KMS-11 (cell line): ENCODE results near the gene SLC39A12.

Experiments
- H2AFZ ChIP-seq: fragments of 200-600 bp; sonication (generic); 2 replicates; pipeline ENCODE4 v1.6.1; 2016; ENCODE audit warnings: antibody characterized with exemption, mixed run types, low read depth
- H3K27ac ChIP-seq: fragments of 200-600 bp; sonication (generic); 2 replicates; pipeline ENCODE4 v1.6.1; 2016; ENCODE audit warnings: mild to moderate bottlenecking, mixed run types
- H3K27me3 ChIP-seq: fragments of 200-600 bp; sonication (generic); 2 replicates; pipeline ENCODE4 v1.6.1; 2017; ENCODE audit warnings: mild to moderate bottlenecking, low read depth, mixed run types, moderate library complexity; ENCODE audit not compliant: insufficient read depth
- H3K36me3 ChIP-seq: fragments of 200-600 bp; sonication (generic); 2 replicates; pipeline ENCODE4 v1.6.1; 2017; ENCODE audit warnings: mild to moderate bottlenecking, mixed run types; ENCODE audit not compliant: insufficient read depth
- H3K4me1 ChIP-seq: fragments of 200-600 bp; sonication (generic); 2 replicates; pipeline ENCODE4 v1.6.1; 2016; ENCODE audit warnings: mild to moderate bottlenecking, low read depth, mixed run types; ENCODE audit not compliant: poor library complexity, severe bottlenecking
- H3K4me2 ChIP-seq: fragments of 200-600 bp; sonication (generic); 2 replicates; pipeline ENCODE4 v1.7.0; 2016; ENCODE audit warnings: mild to moderate bottlenecking, mixed run types
- H3K4me3 ChIP-seq: fragments of 200-600 bp; sonication (generic); IDR thresholded peaks from 2 replicates; pipeline ENCODE4 v1.6.1; 2017; ENCODE audit warnings: low read depth, low read length, mixed read lengths; ENCODE audit not compliant: insufficient read depth
- H3K79me2 ChIP-seq: fragments of 200-600 bp; sonication (generic); 2 replicates; pipeline ENCODE4 v1.6.1; 2016; ENCODE audit warnings: low read depth, mixed run types; ENCODE audit not compliant: insufficient read depth
- H3K9ac ChIP-seq: fragments of 200-600 bp; sonication (generic); 2 replicates; pipeline ENCODE4 v1.6.1; 2016; ENCODE audit warnings: mild to moderate bottlenecking, mixed run types
- H4K20me1 ChIP-seq: fragments of 200-600 bp; sonication (generic); 2 replicates; pipeline ENCODE4 v1.6.1; 2016; ENCODE audit warnings: mild to moderate bottlenecking, mixed run types; ENCODE audit not compliant: insufficient read depth
- TF ChIP-seq, protein P1 (sequence below): fragments of 200-600 bp; sonication (generic); conservative IDR thresholded peaks from 2 replicates; pipeline ENCODE4 v1.6.1; 2017; ENCODE audit warnings: low read depth, mild to moderate bottlenecking, antibody characterized with exemption, low read length, moderate library complexity, mixed read lengths

Gene SLC39A12

DNA sequence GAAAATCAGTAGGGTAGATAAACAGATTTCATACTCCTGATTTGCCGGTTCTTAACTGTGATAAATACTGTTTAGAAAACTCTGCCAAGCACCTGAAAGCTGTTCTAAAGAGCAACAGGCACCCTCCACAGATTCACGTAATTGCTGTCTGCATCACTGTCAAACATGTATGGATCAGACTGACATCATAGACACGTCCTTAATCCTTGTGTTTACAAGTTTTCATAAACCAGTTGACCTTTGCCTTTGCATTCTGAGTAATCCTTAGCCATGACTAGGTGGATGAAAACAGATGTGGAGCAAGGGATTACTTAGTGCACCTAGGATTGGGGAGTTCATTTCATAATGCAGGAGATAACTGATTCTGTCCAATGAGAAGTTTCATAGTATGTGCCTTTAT, 41.6 kb downstream of the SLC39A12 start:
- Histone ChIP-seq H3K27me3 (no peaks in the 10 kb centered on the region), H3K36me3 (no peaks in the 10 kb centered on the region), H3K4me2 (no peak overlapping the region), H2AFZ (no peak overlapping the region), H4K20me1 (no peaks in the 10 kb centered on the region), H3K27ac (no peak overlapping the region), H3K4me3 (no peak overlapping the region), H3K4me1 (no peaks in the 10 kb centered on the region), H3K9ac (no peak overlapping the region), H3K79me2 (no peaks in the 10 kb centered on the region)
- TF ChIP-seq, protein P1, sequence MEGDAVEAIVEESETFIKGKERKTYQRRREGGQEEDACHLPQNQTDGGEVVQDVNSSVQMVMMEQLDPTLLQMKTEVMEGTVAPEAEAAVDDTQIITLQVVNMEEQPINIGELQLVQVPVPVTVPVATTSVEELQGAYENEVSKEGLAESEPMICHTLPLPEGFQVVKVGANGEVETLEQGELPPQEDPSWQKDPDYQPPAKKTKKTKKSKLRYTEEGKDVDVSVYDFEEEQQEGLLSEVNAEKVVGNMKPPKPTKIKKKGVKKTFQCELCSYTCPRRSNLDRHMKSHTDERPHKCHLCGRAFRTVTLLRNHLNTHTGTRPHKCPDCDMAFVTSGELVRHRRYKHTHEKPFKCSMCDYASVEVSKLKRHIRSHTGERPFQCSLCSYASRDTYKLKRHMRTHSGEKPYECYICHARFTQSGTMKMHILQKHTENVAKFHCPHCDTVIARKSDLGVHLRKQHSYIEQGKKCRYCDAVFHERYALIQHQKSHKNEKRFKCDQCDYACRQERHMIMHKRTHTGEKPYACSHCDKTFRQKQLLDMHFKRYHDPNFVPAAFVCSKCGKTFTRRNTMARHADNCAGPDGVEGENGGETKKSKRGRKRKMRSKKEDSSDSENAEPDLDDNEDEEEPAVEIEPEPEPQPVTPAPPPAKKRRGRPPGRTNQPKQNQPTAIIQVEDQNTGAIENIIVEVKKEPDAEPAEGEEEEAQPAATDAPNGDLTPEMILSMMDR = no peak

DNA sequence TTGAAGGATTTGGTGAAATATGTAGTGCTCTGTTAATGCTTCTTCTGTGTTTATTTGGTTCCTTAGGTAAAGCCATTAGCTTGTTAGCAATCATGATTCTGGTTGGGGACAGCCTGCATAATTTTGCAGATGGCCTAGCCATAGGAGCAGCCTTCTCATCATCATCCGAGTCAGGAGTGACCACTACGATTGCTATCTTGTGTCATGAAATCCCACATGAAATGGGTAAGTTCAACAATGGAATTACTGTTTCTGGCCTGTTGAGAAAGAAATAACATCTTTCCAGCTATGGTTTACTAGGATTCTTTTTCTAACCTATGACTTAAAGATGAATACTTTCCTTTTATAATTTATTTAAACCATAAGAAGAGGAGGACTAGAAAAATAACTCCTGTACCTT, 48.9 kb downstream of the SLC39A12 start:
- Histone ChIP-seq H3K27ac (no peak overlapping the region), H4K20me1 (no peaks in the 10 kb centered on the region), H3K4me2 (no peak overlapping the region), H3K79me2 (no peaks in the 10 kb centered on the region), H3K4me3 (no peak overlapping the region), H3K9ac (no peak overlapping the region), H2AFZ (no peak overlapping the region), H3K4me1 (no peaks in the 10 kb centered on the region), H3K36me3 (no peaks in the 10 kb centered on the region), H3K27me3 (no peaks in the 10 kb centered on the region)
- TF ChIP-seq, protein P1 = no peak

DNA sequence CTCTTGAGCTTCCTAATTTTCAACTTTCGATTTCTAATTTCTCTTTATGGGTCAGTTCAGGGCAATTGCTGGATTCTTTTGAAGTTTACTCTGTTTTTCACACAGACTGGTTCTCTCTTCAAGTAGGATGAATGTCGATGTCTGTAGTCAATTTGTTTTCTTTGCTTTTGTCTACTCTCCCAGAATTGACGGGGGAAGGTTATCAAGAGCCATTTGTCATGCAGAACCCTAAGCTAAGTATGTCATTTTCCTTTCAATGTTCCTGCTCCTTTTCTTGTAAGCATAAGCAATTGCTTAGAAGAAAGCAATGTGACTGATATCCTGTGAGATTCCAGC, 53.7 kb downstream of the SLC39A12 start:
- TF ChIP-seq, protein P1 = no peak
- Histone ChIP-seq H2AFZ (no peak overlapping the region), H3K4me2 (no peak overlapping the region)

DNA sequence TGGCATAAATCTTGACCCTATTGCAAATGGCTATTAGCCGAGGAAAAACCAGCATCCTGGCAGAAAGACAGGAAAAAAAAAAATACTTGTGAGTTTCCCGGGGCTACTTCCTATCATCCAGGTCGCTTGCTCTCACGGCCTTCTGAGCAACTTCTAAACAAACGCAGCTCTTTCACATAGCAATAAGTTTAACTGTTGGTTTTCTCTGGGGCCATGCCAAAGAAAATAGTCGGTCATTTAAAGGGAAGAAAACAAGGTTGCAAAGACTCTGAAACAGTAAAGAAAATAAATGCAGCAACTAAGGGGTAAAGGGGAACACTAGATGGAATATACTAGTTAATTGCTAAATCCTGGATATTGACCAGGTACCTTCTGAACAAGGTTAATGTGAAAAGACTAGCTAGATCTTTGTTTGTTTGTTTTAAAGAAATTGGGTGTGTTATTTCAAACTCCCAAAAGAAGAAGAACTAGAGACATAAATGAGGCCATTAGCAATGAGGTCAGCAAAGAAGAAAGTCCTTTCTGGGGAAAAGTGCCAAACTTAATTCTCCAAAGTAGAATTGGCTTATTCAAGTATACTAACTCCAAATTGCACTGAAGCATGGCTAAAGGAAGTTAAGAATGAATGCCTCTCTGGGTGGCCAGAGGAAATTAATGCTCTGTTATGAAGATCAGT, 54.2 kb downstream of the SLC39A12 start:
- H3K79me2 ChIP-seq = no peaks in the 10 kb centered on the region
- TF ChIP-seq, protein P1 = no peak
- no peak overlapping the region for H3K4me3 ChIP-seq
- no peaks in the 10 kb centered on the region for H3K36me3 ChIP-seq
- H3K4me1 ChIP-seq = no peaks in the 10 kb centered on the region
- H3K4me2 ChIP-seq = no peak overlapping the region
- H3K27ac ChIP-seq = no peak overlapping the region
- H4K20me1 ChIP-seq = no peaks in the 10 kb centered on the region
- no peak overlapping the region for H3K9ac ChIP-seq
- H2AFZ ChIP-seq = no peak overlapping the region
- H3K27me3 ChIP-seq = no peaks in the 10 kb centered on the region

More for the DNA sequence above, 53.7 kb downstream of the SLC39A12 start:
- H3K36me3 ChIP-seq = no peaks in the 10 kb centered on the region
- no peaks in the 10 kb centered on the region for H3K79me2 ChIP-seq
- no peak overlapping the region for H3K4me3 ChIP-seq
- no peaks in the 10 kb centered on the region for H4K20me1 ChIP-seq
- H3K27me3 ChIP-seq = no peaks in the 10 kb centered on the region
- no peak overlapping the region for H3K27ac ChIP-seq
- H3K9ac ChIP-seq = no peak overlapping the region
- no peaks in the 10 kb centered on the region for H3K4me1 ChIP-seq
